KOPT-K1 (cell line): Measurements from ENCODE around the gene GRK4.

Experiments
- H3K27ac ChIP-seq: fragments of 200-600 bp; sonication (generic); 2 replicates; pipeline ENCODE4 v1.5.1; 2016; ENCODE audit warnings: antibody characterized with exemption, mild to moderate bottlenecking, low read depth, low read length; ENCODE audit not compliant: poor library complexity, severe bottlenecking
- H3K36me3 ChIP-seq: fragments of 200-600 bp; sonication (generic); 2 replicates; pipeline ENCODE4 v1.5.1; 2017; ENCODE audit warnings: antibody characterized with exemption, mild to moderate bottlenecking, low read length, moderate library complexity; ENCODE audit not compliant: insufficient read depth
- H3K9me3 ChIP-seq: fragments of 200-600 bp; sonication (generic); 2 replicates; pipeline ENCODE4 v1.5.1; 2017; ENCODE audit warnings: antibody characterized with exemption, low read length, mild to moderate bottlenecking; ENCODE audit not compliant: insufficient read depth, poor library complexity, severe bottlenecking

GRK4 gene

DNA sequence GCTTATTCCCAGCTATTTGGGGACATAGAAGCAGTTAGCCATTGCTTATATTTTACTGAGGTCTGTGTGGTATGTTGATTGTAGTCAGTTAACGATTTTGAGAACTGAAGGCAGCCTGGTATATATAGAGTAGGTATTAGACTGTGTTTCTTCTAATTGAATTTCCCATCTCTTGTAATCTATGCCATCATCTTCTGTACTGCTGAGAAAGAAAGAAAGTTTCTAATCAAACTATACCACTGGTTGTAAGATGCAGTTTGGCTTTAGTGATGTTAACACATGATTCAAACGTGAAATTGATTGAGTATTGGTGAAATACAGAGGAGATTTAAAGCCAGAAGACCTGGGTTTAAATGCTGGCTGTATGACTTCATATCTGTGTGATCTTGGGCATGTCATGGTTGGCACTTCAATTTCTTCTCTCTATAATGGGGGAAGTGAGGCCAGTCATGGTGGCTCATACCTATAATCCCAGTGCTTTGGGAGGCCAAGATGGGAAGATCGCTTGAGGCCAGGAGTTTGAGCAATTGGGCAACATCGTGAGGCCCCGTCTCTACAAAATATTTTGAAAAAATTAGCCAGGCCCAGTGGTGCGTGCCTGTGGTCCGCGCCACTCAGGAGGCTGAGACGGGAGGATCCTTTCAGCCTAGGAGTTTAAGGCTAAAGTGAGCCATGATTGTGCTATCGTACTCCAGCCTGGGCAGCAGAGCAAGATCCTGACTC is 122.7 kb downstream of the GRK4 start:
- H3K9me3 ChIP-seq = no peaks in the 10 kb centered on the region
- peaks cover 32% of the 10 kb centered on the region for H3K36me3 ChIP-seq
- no peak overlapping the region for H3K27ac ChIP-seq

DNA sequence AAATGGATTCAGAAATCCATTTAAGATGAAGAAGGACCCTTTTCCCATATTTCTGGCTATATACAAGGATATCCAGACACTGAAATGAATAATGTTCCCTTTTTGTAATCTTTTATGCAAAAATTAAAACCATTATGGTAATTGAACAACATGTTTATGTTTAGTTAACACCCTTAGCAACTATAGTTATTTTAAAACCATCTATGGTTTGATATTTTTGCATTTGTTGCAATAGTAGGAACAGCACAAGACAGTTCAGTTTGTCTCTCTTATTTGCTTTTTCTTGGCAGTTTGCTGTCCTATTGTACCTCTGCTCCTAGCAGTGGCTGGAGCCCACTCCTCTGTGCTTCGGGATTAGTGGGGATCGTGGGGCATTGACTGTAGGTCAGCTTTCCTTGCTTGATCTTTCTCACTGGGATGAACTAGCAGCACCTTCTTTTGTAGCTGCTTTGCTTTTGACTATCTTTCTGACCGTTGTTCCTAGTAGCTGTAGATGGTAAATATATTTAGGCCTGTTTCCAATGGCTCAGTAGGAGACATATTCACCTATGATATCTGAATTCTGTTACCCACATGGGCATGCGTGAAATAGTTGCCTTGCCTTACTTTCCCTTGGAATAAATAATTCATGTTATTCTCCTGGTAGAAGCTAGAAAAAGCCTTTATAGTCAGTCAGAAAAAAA is 123.9 kb downstream of the GRK4 start:
- H3K36me3 ChIP-seq = peaks cover 36% of the 10 kb centered on the region
- no peaks in the 10 kb centered on the region for H3K9me3 ChIP-seq
- H3K27ac ChIP-seq = no peak overlapping the region
